ENCODE results near the gene PLEKHF1.

DNA sequence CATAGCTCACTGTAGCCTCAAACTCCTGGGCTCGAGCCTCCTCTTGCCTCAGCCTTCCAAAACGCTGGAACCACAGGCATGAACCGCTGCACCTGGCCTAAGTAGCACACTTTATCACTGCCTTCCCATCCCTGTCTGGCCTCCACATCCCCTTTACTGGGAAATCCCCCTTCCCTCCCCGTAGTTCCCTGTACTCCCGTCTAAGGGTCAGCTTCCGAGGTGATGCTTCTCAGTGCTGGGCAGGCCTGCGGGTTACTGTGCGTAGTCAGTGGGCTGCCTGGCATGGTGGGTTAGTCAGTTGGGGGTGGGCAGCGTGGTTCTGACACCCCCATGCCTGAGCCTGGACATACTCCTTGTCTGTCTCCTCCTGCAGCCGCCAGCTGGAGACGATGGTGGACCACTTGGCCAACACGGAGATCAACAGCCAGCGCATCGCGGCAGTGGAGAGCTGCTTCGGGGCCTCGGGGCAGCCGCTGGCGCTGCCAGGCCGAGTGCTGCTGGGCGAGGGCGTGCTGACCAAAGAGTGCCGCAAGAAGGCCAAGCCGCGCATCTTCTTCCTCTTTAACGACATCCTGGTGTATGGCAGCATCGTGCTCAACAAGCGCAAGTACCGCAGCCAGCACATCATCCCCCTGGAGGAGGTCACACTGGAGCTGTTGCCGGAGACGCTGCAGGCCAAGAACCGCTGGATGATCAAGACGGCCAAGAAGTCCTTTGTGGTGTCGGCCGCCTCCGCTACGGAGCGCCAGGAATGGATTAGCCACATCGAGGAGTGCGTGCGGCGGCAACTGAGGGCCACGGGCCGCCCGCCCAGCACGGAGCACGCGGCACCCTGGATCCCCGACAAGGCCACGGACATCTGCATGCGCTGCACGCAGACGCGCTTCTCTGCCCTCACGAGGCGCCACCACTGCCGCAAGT is 8.4 kb downstream of the PLEKHF1 start:
- TF ChIP-seq, protein P1, sequence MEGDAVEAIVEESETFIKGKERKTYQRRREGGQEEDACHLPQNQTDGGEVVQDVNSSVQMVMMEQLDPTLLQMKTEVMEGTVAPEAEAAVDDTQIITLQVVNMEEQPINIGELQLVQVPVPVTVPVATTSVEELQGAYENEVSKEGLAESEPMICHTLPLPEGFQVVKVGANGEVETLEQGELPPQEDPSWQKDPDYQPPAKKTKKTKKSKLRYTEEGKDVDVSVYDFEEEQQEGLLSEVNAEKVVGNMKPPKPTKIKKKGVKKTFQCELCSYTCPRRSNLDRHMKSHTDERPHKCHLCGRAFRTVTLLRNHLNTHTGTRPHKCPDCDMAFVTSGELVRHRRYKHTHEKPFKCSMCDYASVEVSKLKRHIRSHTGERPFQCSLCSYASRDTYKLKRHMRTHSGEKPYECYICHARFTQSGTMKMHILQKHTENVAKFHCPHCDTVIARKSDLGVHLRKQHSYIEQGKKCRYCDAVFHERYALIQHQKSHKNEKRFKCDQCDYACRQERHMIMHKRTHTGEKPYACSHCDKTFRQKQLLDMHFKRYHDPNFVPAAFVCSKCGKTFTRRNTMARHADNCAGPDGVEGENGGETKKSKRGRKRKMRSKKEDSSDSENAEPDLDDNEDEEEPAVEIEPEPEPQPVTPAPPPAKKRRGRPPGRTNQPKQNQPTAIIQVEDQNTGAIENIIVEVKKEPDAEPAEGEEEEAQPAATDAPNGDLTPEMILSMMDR (IDR thresholded peaks at IDR 0.05 in 4 of 5, conservative IDR thresholded peaks at IDR 0.05 in 1 of 5): no peak
- TF ChIP-seq POLR2A (IDR thresholded peaks at IDR 0.05): no peak

Data from gastrocnemius medialis (tissue), 4 donors.